ENCODE results near the gene SMYD3.

DNA sequence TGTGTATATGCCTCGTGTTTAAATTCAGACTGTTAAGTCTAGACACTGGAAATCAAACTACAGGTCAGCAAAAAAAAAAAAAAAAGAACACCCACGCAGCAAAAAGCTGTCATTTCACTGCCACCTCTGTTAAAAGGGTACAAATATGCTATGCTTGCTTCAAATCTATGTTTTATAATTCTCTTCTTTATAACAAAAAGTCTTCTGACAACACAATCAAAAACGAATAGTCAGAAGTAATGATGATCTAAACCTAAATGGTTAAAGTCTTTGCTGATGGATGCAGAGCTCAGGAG is 438.9 kb downstream of the SMYD3 start:
- TF ChIP-seq FOXA1 (IDR thresholded peaks at IDR 0.05): no peak
- TF ChIP-seq HDGF (IDR thresholded peaks at IDR 0.05; ENCODE audit: borderline replicate concordance): no peak
- TF ChIP-seq ZNF384 (IDR thresholded peaks at IDR 0.05): no peak
- no peak for TF ChIP-seq CTBP1 (IDR thresholded peaks at IDR 0.05; ENCODE audit: borderline replicate concordance)
- no peak for TF ChIP-seq SP1 (IDR thresholded peaks at IDR 0.05)
- TF ChIP-seq FOXM1 (IDR thresholded peaks at IDR 0.05; ENCODE audit: borderline replicate concordance): no peak
- no peak for TF ChIP-seq BHLHE40 (IDR thresholded peaks at IDR 0.05; ENCODE audit: borderline replicate concordance)
- TF ChIP-seq FOXK2 (IDR thresholded peaks at IDR 0.05): no peak
- no peak for TF ChIP-seq ARNT (IDR thresholded peaks at IDR 0.05)
- TF ChIP-seq LEF1 (IDR thresholded peaks at IDR 0.05; ENCODE audit: borderline replicate concordance): no peak
- no peak for TF ChIP-seq TARDBP (IDR thresholded peaks at IDR 0.05)
- TF ChIP-seq SUZ12 (IDR thresholded peaks at IDR 0.05): no peak

Data from HEK293T (cell line).